GM18511 (cell line): ENCODE data around the gene HUS1B.

ENCODE experiments used
- ATAC-seq: cut with Tn5 transposase; IDR thresholded peaks from one replicate; pipeline ENCODE4 v1.9.1; 2021; ENCODE audit warnings: mild to moderate bottlenecking, moderate library complexity; ENCODE audit not compliant: unreplicated experiment

Gene HUS1B

GRCh38 chr6:624979-625378, 31.9 kb downstream of the HUS1B start:
- ATAC-seq = no peak

- no peak for ATAC-seq
Measured at GRCh38 chr6:622462-622861, 34.4 kb downstream of the HUS1B start.

DNA sequence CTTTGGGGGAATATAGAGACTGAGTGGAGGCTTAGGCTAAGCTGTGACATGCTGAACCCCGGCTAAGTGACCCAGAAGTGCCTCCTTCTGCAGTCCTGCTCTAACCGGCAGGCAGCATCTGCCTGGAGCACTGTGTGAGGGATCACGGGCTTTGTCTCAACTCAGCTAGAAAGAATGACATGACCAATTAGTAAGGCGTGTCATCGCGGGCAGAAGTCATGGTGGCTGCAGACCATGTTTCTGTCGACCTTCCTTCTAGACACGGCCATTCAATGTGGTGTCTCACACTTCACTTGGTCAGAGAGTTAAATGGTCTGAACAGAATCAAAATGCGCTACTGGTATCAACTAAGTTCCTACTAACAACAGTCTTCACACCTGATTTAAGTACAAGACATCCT, 35.0 kb downstream of the HUS1B start:
- ATAC-seq = no peak

DNA sequence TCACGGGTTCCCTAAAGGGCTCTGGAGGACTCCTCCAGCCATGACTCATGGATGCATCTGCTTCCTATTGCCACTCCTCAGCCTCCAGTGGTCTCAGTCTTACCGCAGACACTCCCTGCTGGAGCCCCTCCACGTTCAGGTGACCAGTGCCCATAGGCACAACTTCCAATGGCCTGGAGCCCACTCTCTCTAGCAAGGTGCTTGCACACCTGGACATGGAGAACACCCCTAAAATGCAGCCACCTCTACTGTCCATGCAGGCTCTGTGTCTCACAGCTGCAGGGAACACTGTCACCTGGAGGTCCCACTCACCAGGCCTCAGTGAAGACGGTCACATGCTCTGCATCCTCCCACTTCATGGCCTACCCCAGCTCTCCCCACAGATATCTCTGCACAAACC, 36.0 kb downstream of the HUS1B start:
- ATAC-seq = no peak

- no peak for ATAC-seq
Measured at GRCh38 chr6:620166-620565, 36.7 kb downstream of the HUS1B start.

- ATAC-seq = no peak
Measured at GRCh38 chr6:617456-618100, 39.3 kb downstream of the HUS1B start.

DNA sequence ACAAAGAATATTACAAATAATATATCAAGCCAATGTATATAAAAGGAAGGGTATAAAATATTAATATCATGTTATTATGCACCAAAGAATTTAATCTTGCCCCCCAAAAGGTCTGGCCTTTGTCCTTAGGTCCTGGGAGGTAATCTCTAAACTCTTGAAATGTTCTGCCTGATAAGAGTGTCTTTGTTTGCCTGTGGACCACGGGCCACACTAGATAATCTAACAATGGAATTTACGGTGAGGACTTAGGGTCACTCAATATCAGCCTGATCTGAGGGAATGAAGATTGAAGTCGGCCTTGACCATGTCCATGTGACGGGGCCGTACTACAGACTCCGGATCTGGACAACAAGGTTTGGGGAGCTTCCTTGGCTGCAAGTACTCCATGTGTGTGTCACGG, 42.9 kb downstream of the HUS1B start:
- ATAC-seq = no peak

GRCh38 chr6:611928-612327, 45.0 kb downstream of the HUS1B start:
- no peak for ATAC-seq

- no peak for ATAC-seq
Measured at GRCh38 chr6:610882-611281, 46.0 kb downstream of the HUS1B start.

DNA sequence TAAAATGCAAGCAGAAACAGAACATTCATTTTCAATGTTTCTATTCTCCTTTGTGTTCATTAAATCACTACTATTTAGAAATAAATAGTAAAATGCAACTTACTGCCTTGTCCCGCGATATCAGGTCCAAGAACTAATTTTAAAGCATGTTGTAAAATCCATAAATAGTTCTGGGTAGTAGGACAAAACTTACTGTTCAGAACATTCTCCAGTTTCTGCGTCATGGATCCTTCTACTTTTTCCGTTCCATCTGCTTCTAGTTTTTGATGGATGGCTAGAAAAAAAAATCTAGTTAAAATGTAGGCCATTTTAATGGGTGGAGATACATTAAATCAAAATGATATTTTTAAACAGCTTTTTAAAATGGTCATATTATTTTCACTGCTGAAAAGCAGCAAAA, 47.0 kb downstream of the HUS1B start:
- no peak for ATAC-seq

DNA sequence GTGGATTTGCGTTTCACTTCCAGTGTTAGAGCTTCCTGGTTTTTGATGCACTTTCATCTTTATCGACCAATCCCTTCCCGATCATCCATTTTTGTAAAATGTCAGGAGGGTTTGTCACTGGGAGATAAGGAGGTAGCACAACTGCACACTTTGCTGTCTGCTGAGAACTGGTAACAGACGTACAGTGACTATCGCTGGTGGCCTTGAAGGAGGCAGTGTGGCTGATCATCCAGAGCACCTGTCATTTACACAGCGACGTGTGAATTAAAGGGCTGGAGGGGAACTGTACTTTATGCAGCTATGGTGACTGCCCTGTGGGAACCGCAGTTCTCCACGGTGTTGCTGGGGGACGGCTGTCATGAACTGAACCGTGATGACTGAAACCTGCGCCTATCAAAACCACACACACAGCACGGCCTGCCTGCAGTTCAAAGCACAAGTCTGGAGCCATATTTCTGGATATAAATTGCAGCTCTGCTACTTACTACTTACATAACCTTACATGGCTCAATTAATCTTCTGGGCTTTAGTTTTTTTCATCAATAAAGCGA, 50.0 kb downstream of the HUS1B start:
- ATAC-seq = no peak
